ENCODE data around the gene C17orf58.
"Not testable (repeated sequence)": the region's sequence is repeated elsewhere in the genome, so short reads cannot be mapped to it uniquely, and the experiment has no call there.

C17orf58 gene

GRCh38 chr17:67999291-67999911 lies 3.1 kb upstream of the C17orf58 start:
- no peak for DNase-seq (ENCODE audit: low spot score)

- no peak for DNase-seq (ENCODE audit: low spot score)
Observed at GRCh38 chr17:67998466-67998865, 2.2 kb upstream of the C17orf58 start.

GRCh38 chr17:67995570-67996263 lies 552 bp downstream of the C17orf58 start:
- DNase-seq (ENCODE audit: low spot score), result no peak

DNA sequence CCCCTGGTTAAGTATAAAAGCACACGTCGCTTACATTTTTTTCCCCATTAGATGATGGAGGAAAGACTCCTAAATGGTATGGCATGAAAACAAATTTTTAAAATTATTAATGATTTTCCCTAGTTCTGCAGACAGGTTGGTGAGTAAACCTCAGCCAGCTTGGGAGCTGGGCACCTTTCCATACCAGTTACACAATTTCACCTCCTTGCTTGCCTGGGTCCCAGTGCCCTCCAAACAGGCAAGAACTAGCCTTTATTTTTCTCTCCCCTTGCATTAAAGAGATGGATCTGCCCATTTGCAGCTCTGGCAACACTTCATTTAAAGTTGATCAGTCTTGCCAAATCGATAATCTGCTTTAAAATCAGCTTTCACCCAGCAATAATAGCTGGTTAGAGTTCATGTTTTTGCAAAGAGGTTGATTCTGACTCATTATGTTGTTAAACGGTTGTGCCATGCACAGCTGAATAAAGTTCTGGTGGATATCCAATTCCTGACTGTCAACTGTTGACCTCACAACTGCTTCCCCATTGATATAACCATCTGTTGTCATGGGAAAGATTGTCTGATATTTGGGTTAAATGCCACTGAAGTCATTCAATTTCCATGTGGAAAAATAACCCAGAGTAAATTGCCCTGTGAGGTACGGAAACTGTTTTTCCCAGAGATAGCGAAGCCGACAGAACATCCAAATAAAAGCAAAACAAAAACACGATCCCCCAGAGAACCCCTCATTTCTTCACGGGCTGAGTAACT lies 1.3 kb downstream of the C17orf58 start:
- DNase-seq (ENCODE audit: low spot score), result no peak

GRCh38 chr17:67993998-67994361 lies 2.3 kb downstream of the C17orf58 start:
- DNase-seq (ENCODE audit: low spot score), result no peak

DNA sequence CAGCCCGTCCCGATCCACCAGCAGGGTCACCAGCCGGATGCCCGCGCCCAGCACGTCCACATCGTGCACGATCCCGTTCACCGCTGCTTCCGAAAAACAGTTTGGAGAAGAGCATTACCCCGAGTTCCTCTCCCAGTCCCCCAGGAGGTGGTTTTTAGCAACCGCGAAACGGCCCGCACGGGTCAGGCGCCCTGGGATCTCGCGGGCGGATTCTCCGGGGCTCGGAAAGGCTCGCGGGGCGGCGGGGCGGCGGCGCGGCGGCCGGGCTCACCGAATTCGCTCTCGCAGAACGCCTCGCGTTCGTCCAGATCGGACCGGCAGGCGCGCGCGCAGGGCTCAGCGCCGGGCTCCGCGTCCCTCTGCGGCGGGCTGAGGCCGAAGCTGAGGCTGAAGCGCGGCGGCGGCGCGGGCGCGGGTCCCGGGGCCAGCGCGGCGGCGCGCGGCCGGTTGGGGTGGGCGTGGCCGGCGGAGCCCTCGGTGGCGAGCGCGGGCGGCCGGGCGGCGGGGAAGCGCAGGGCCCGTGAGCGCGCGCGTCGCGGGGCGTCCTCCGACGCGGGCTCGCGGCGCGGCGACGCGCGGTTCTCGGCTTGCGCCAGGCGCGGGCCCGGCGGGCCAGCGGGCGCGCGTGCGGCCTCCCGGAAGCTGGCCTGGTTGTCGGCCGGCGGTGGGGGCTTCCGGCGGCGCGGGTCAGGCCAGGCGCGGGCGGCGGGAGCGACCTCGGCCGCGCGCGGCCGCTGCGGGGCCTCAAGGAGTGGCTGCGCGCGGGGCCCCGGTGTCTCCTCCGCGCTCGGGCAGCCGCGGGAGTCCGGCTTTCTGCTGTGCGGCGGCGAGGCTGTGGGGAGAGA lies 2.9 kb downstream of the C17orf58 start:
- DNase-seq (ENCODE audit: low spot score), result peak; percentile 57

GRCh38 chr17:67992548-67993152 lies 3.6 kb downstream of the C17orf58 start:
- DNase-seq (ENCODE audit: low spot score), result no peak

GRCh38 chr17:67990909-67991308 lies 5.4 kb downstream of the C17orf58 start:
- DNase-seq (ENCODE audit: low spot score), result no peak

GRCh38 chr17:67983383-67983688 lies 12.9 kb downstream of the C17orf58 start:
- no peak for DNase-seq (ENCODE audit: low spot score)

- no peak for DNase-seq (ENCODE audit: low spot score)
Observed at GRCh38 chr17:67982686-67983382, 13.4 kb downstream of the C17orf58 start.

GRCh38 chr17:67982034-67982640 lies 14.1 kb downstream of the C17orf58 start:
- DNase-seq (ENCODE audit: low spot score), result no peak

DNA sequence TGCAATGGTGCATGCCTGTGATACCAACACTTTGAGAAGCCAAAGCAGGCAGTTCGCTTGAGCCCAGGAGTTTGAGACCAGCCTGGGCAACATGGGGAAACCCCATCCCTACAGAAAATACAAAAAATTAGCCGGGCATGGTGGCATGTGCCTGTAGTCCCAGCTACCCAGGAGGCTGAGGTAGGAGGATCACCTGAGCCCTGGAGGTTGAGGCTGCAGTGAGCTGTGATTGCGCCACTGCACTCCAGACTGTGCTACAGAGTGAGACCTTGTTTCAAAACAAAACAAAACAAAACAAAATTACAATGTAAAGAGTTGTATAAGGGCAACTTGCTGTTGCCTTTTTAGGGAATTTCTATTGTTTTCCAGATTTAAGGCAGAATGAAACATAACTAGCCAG lies 15.4 kb downstream of the C17orf58 start:
- not testable (repeated sequence) for DNase-seq (ENCODE audit: low spot score)

DNA sequence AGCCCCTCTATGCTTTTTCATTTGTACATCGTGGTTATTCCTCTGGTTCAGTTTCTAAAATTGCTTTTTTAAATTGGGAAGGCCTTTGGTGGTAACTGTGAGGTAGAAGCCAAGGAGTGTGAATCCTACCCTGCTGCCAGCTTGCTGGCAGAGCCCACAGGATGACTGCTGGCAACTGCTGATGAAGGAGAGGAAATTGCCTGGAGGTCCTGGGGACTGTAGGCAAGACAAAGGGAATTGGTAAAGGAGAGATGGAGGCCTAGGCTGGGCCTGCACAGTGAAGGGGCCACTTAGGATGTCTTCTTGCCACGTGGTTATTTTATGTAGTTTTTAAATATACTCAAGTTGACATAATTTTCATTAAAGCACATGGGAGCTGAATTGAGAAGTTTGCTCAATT lies 15.8 kb downstream of the C17orf58 start:
- DNase-seq (ENCODE audit: low spot score), result no peak

DNA sequence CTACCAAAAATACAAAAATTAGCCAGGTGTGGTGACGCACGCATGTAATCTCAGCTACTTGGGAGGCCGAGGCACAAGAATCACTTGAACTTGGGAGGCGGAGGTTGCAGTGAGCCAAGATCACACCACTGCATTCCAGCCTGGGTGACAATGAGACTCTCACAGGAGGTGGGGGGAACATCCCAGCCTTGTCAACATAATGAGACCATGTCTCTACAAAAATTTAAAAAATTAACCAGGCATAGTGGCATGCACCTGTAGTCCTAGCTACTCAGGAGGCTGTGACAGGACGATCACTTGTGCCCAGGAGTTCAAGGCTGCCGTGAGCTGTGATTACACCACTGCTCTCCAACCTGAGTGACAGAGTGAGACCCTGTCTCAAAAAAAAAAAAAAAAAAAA lies 20.0 kb downstream of the C17orf58 start:
- DNase-seq (ENCODE audit: low spot score), result not testable (repeated sequence)

GRCh38 chr17:67974598-67975066 lies 21.6 kb downstream of the C17orf58 start:
- no peak for DNase-seq (ENCODE audit: low spot score)

DNA sequence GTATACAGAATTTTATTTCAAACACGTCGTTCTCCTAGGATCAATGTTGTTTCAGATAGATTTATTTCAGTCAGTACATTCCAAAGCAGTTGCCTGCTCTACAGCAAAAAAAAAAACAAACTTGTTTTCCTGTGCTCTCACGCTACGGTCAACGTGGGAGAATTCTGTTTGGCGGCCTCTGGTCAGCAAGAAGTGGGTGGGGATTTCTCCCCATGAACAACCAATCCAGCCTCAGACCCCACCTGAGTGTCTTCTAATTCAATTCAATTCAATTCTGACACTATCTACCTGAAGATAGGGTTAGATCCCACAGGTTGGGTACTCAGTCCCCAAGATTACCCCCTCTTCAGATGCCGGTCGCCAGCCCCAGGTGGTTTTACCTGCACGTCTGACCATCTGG lies 22.1 kb downstream of the C17orf58 start:
- DNase-seq (ENCODE audit: low spot score), result no peak

DNA sequence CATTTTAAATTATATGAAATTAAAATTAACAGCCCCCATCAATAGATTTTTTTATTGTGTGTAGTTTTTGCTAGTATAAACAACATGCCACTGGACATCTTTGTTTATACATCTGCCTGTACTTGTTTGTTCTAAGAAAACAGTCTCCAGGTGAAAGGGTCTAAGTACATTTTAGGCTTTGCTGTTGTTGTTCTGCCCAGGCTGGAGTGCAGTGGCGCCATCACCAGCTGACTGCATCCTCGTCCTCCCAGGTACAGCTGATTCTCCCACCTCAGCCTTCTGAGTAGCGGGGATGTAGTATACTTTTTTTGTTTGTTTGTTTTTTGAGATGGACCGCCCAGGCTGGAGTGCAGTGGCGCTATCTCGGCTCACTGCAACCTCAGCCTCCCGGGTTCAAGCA lies 25.5 kb downstream of the C17orf58 start:
- no peak for DNase-seq (ENCODE audit: low spot score)

DNA sequence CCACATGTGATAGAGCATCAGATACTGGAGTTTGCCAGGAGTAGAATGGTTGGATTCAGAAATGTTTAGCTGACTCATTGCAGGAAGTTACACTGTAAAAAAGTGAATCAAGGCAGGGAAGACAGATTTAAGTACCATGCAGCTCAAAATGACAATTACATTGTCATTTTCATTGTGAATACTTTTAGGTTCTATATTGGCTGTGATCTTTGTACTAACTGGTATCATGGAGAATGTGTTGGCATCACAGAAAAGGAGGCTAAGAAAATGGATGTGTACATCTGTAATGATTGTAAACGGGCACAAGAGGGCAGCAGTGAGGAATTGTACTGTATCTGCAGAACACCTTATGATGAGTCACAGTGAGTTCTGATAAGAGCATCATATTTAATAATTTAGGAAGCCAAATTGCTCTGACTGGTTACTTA lies 33.1 kb downstream of the C17orf58 start:
- peak; percentile 78 for DNase-seq (ENCODE audit: low spot score)

DNA sequence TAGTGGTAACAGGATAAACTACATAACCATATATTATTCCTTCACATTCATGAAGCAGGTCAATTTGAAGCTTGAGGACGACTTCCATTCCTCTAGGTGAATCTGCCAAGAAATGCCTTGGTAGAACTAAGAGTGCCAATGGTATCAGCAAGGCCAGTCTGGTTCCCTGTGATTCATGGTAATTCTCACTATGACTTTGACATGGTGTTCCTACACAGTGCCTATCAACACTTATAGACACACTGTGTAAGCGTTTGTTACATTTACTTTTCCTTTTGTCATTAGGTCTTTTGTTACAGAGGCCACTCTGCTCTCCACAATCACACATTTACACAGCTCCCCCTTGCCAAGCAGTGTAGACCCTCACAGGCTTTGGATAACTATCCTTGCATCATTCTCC lies 34.1 kb downstream of the C17orf58 start:
- not testable (repeated sequence) for DNase-seq (ENCODE audit: low spot score)

DNA sequence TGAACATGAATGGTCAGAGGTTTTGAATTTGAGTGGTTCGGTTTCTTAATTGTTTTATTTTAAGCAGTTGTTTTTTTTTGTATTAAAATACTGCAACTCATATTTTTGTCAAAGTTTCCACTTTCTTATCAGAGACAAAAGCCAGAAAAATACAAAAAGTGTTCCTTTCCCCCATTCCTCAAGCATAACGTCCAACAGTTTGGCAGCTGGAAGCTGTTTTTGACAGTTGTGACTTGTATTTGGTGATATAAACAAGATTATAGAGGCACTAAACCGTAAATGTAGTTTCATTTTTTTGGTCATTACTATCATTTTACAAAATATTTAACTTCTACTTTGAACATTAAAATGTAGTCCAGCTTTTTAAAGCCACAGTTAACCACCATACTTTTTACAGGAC lies 36.0 kb downstream of the C17orf58 start:
- DNase-seq (ENCODE audit: low spot score), result not testable (repeated sequence)

- no peak for DNase-seq (ENCODE audit: low spot score)
Observed at GRCh38 chr17:67959510-67959909, 36.8 kb downstream of the C17orf58 start.
